ENCODE results near the gene EMC6.
A peak's percentile ranks its signal among the peaks of the same experiment; 100 is the strongest.
"Not testable (repeated sequence)": the region's sequence is repeated elsewhere in the genome, so short reads cannot be mapped to it uniquely, and the experiment has no call there.

The EMC6 gene

GRCh38 chr17:3690094-3690715, 21.6 kb downstream of the EMC6 start:
- no peak for DNase-seq (ENCODE audit: low read depth in 1 of 2, low spot score in 1 of 2)
- in situ Hi-C loops (cut with HindIII; ENCODE audit: low pct_unique_long_range_greater_than_20kb, low sequenced_read_pairs), result no loop called here
- TF ChIP-seq JUND (IDR thresholded peaks at IDR 0.05; ENCODE audit: low read depth), result no peak

DNA sequence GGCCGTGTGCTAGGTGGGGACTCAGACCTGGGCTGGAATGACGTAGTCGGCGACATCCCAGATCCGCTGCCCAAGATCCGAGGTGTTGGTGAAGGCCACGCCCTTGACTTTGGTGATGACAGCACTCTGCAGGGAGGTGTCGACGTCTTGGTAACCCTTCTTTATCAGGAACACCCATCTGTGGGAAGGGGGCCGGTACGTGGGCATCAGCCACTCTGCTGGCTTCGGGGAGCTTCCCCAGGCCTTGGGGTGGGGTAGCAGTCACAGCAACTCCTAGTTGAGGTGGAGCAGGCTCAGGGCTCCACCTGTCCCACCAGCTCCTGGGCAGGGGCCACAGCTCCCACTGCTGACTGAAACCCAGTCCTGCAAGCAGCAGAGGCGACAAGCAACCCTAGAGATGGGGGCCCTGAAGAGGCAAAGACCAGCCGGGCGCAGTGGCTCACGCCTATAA, 23.0 kb downstream of the EMC6 start:
- no peak for DNase-seq (ENCODE audit: low read depth in 1 of 2, low spot score in 1 of 2)
- in situ Hi-C loops (cut with HindIII; ENCODE audit: low pct_unique_long_range_greater_than_20kb, low sequenced_read_pairs), result no loop called here
- TF ChIP-seq JUND (IDR thresholded peaks at IDR 0.05; ENCODE audit: low read depth), result no peak

DNA sequence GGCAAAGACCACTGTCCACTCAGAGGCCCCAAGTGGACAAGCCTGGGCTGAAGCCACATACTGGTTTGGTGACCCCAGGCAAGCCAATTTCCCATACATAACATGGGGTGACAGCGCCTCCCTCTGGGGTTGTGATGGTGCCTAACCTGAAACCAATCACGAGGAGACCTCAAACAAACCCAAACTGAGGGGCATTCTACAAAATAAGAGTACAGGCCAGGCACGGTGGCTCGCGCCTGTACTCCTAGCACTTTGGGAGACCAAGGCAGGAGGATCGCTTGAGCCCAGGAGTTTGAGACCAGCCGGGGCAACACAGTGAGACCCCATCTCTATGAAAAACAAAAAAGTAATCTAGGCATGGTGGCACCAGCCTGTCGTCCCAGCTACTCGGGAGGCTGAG, 23.7 kb downstream of the EMC6 start:
- in situ Hi-C loops (cut with HindIII; ENCODE audit: low pct_unique_long_range_greater_than_20kb, low sequenced_read_pairs), result no loop called here
- DNase-seq (ENCODE audit: low read depth in 1 of 2, low spot score in 1 of 2), result no peak
- no peak for TF ChIP-seq JUND (IDR thresholded peaks at IDR 0.05; ENCODE audit: low read depth)

- TF ChIP-seq JUND (IDR thresholded peaks at IDR 0.05; ENCODE audit: low read depth), result no peak
- DNase-seq (ENCODE audit: low read depth in 1 of 2, low spot score in 1 of 2), result no peak
- in situ Hi-C loops (cut with HindIII; ENCODE audit: low pct_unique_long_range_greater_than_20kb, low sequenced_read_pairs), result no loop called here
These were observed 24.5 kb downstream of the EMC6 start for GRCh38 chr17:3693141-3693540.

DNA sequence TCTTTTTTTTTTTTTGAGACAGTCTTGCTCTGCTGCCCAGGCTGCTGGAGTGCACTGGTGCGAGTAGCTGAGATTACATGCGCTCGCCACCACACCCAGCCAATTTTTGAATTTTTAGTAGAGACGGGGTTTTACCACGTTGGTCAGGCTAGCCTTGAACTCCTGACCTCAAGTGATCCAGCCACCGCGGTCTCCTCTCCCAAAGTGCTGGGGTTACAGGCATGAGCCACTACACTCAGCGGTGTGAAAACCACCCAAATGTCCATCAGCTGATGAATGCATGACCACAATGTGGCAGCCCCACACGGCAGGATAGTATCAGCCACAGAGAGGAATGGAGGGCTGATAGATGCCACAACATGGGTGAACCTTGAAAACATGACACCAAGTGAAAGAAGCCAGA, 25.2 kb downstream of the EMC6 start:
- no peak for TF ChIP-seq JUND (IDR thresholded peaks at IDR 0.05; ENCODE audit: low read depth)
- DNase-seq (ENCODE audit: low read depth in 1 of 2, low spot score in 1 of 2), result no peak
- in situ Hi-C loops (cut with HindIII; ENCODE audit: low pct_unique_long_range_greater_than_20kb, low sequenced_read_pairs), result no loop called here

GRCh38 chr17:3695129-3695722, 26.6 kb downstream of the EMC6 start:
- no peak for DNase-seq (ENCODE audit: low read depth in 1 of 2, low spot score in 1 of 2)
- in situ Hi-C loops (cut with HindIII; ENCODE audit: low pct_unique_long_range_greater_than_20kb, low sequenced_read_pairs), result no loop called here
- TF ChIP-seq JUND (IDR thresholded peaks at IDR 0.05; ENCODE audit: low read depth), result no peak

DNA sequence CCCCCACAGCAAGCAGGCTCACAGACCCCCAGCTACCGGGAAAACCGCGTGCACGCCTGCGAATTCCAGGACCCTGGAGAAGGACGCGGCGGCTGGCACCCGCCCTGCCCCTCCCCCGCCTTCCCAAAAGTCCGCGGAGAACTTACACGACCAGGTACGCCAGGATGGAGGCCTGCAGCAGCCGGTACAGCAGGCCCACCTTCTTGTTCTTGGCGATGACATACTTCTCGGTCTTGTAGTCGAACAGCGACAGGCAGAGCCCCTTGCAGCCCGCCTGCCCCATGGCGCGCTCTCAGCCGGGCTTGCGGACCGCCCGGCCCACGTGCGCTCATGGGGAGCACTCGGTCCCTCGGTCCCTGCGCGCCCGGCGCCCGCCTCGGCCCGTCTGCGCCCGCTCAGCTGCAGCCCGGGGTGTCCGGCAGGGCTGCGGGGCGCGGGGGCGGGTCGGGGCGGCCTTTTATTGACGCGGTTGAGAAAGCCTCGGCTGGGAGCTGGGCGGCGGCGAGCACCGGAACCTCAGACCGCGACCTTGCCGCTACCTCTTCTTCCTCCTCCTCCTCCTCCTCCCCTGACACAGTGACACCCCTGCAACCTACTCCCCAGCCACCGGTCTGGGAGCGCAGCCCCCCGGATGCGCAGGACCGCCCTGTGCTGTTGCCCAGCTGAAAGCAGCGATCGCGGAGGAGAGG, 27.3 kb downstream of the EMC6 start, which contains the start of gene P2RX5:
TSS of gene P2RX5 (minus strand) at position 433 of the 689 bp plus-strand sequence. CDS start at position 283, 150 bp downstream.
- TF ChIP-seq JUND (IDR thresholded peaks at IDR 0.05; ENCODE audit: low read depth), result no peak
- peak in 1 of 2 experiments; percentile 30 for DNase-seq (ENCODE audit: low read depth in 1 of 2, low spot score in 1 of 2)
- in situ Hi-C loops (cut with HindIII; ENCODE audit: low pct_unique_long_range_greater_than_20kb, low sequenced_read_pairs), result no loop called here

DNA sequence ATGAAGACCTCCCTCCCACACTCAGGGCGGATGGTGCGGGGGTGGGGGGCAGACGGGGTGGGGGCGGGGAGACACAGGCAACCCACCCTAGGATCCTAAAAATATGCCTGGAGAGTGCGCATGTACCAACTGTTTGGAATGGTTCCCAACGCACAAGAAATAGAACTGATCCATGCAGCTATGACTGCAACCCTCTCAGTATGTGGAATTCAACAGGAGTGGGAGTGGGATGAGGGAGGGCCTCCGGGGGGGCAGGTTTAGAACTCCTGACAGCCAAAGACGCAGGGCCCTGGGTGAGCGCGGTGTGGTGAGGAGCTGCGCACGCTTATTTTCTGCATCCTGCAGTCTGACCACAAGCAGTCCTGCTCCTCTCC, 28.5 kb downstream of the EMC6 start:
- TF ChIP-seq JUND (IDR thresholded peaks at IDR 0.05; ENCODE audit: low read depth), result no peak
- DNase-seq (ENCODE audit: low read depth in 1 of 2, low spot score in 1 of 2), result no peak
- in situ Hi-C loops (cut with HindIII; ENCODE audit: low pct_unique_long_range_greater_than_20kb, low sequenced_read_pairs), result no loop called here

DNA sequence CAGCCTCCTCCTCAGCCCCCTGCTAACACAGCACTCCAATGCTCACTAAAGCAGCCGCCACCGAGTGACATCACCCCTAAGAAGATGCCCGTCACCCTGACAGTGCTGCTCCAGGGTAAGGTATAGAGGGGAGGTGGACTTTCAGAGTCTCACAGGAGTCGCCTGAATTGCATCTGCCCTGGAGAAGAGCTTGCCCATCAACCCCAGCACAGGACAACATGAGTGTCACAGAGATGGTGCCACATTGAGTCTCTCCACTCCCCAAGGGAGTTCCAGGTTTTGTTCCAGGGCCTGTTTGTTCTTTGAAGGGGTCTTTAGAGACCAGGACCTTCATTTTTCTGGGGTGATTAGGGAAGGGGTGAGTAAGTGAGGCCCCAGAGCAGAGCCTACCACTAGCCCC, 29.5 kb downstream of the EMC6 start:
- in situ Hi-C loops (cut with HindIII; ENCODE audit: low pct_unique_long_range_greater_than_20kb, low sequenced_read_pairs), result no loop called here

GRCh38 chr17:3699951-3700350, 31.3 kb downstream of the EMC6 start:
- TF ChIP-seq JUND (IDR thresholded peaks at IDR 0.05; ENCODE audit: low read depth), result no peak
- in situ Hi-C loops (cut with HindIII; ENCODE audit: low pct_unique_long_range_greater_than_20kb, low sequenced_read_pairs), result no loop called here
- DNase-seq (ENCODE audit: low read depth in 1 of 2, low spot score in 1 of 2), result no peak

More for the DNA sequence above, 29.5 kb downstream of the EMC6 start:
- DNase-seq (ENCODE audit: low read depth in 1 of 2, low spot score in 1 of 2), result no peak
- no peak for TF ChIP-seq JUND (IDR thresholded peaks at IDR 0.05; ENCODE audit: low read depth)

DNA sequence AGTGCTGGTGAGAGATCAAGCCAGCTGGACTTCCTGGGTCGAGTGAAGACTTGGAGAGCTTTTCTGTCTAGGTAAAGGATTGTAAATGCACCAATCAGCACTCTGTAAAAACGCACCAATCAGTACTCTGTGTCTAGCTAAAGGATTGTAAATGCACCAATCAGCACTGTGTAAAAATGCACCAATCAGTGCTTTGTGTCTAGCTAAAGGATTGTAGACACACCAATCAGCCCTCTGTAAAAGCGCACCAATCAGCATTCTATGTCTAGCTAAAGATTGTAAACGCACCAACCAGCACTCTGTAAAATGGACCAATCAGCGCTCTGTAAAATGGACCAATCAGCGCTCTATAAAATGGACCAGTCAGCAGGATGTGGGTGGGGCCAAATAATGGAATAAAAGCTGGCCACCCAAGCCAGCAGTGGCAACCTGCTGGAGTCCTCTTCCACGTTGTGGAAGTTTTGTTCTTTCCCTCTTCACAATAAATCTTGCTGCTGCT, 33.5 kb downstream of the EMC6 start:
- DNase-seq (ENCODE audit: low read depth in 1 of 2, low spot score in 1 of 2); in situ Hi-C loops (cut with HindIII; ENCODE audit: low pct_unique_long_range_greater_than_20kb, low sequenced_read_pairs): not testable (repeated sequence)

DNA sequence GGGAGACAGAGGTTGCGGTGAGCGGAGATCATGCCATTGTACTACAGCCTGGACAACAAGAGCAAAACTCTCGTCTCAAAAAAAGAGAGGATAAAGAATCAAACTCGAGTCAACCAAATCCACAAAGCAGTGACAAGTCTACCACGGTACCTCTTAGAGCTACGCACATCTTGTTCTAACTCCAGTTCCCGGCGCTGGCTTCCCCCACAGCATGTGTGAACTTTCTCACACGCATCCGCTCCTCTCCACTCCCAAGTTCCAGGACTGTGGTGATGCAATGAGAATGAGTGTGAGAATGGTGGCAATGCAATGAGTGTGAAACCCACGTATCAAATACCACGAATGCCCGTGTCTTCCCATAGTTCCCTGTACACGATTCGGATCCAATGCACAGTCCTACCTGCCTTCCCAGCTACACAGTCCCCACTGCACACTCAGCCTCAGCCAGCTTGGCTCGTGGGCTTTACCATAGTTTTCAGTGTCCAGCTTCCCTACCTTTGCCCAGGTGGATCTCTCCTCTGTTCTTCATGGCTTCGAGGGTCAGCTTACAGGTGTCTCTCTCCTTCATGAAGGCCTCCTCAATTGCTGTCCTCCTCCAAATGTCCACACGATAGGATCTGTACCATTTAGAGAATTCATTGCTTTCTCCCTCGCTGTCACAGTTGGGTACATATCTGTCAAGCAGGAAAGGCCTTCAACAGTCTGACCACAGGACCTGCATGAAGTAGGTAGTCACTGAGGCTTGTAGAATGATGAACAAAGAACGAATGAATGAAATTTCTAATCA, 36.5 kb downstream of the EMC6 start:
- in situ Hi-C loops (cut with HindIII; ENCODE audit: low pct_unique_long_range_greater_than_20kb, low sequenced_read_pairs), result no loop called here
- no peak for TF ChIP-seq JUND (IDR thresholded peaks at IDR 0.05; ENCODE audit: low read depth)
- DNase-seq (ENCODE audit: low read depth in 1 of 2, low spot score in 1 of 2), result no peak

GRCh38 chr17:3705718-3705984, 37.0 kb downstream of the EMC6 start:
- DNase-seq (ENCODE audit: low read depth in 1 of 2, low spot score in 1 of 2); in situ Hi-C loops (cut with HindIII; ENCODE audit: low pct_unique_long_range_greater_than_20kb, low sequenced_read_pairs): not testable (repeated sequence)

Measured in T47D (cell line).